NCI-H1105 treated with DMSO at 0.1 percent for 48 hours (cell line): ENCODE results near the gene ORC3.
"Not testable (repeated sequence)": the region's sequence is repeated elsewhere in the genome, so short reads cannot be mapped to it uniquely, and the experiment has no call there.

Experiments
- DNase-seq: peaks from one replicate; lab custom pipeline; 2025; lab: John Stamatoyannopoulos, UW

The ORC3 gene

GRCh38 chr6:87697581-87698546 lies 107.9 kb downstream of the ORC3 start:
- peak; percentile 63 for DNase-seq

- DNase-seq, result no peak
Measured at GRCh38 chr6:87698547-87699006, 108.6 kb downstream of the ORC3 start.

GRCh38 chr6:87699576-87699975 lies 109.6 kb downstream of the ORC3 start:
- DNase-seq, result no peak

GRCh38 chr6:87700397-87701343 lies 110.7 kb downstream of the ORC3 start:
- peak; percentile 86 for DNase-seq

GRCh38 chr6:87701344-87701675 lies 111.4 kb downstream of the ORC3 start:
- DNase-seq, result no peak

GRCh38 chr6:87701676-87702588 lies 112.0 kb downstream of the ORC3 start, which contains the start of gene AKIRIN2:
AKIRIN2 (minus strand) TSS chr6:87702233; CDS start chr6:87701684, 549 bp downstream.
- peak; percentile 99 for DNase-seq

GRCh38 chr6:87702589-87702945 lies 112.6 kb downstream of the ORC3 start:
- peak; percentile 80 for DNase-seq

GRCh38 chr6:87703039-87703438 lies 113.1 kb downstream of the ORC3 start:
- DNase-seq, result not testable (repeated sequence)

- no peak for DNase-seq
Measured at GRCh38 chr6:87705070-87705691, 115.2 kb downstream of the ORC3 start.

GRCh38 chr6:87706187-87706966 lies 116.4 kb downstream of the ORC3 start:
- no peak for DNase-seq

GRCh38 chr6:87708581-87709427 lies 118.9 kb downstream of the ORC3 start:
- DNase-seq, result not testable (repeated sequence)

GRCh38 chr6:87710090-87710489 lies 120.2 kb downstream of the ORC3 start:
- no peak for DNase-seq

- DNase-seq, result not testable (repeated sequence)
Measured at GRCh38 chr6:87712713-87713112, 122.8 kb downstream of the ORC3 start.

GRCh38 chr6:87714093-87714842 lies 124.3 kb downstream of the ORC3 start:
- DNase-seq, result no peak
